HepG2 (cell line): ENCODE measurements around the gene PET117. TPM values are rescaled to one million over a fixed set of nuclear protein-coding genes. Genes with fewer than 3 reads are reported as not detected.
A peak's percentile ranks its signal among the peaks of the same experiment; 100 is the strongest.

Experiments
- ATAC-seq: fragments of 200-7000 bp; cut with Tn5 transposase; 3 replicates; pipeline ENCODE4 v1.9.1; 2020; ENCODE audit warnings: mild to moderate bottlenecking, moderate library complexity
- BruUV-seq: library from RNA; stranded (reverse); fragments of 400-500 nt; replicated peaks from 2 replicates; lab custom pipeline; 2021; lab: Mats Ljungman, UMichigan
- CTCF ChIA-PET: fragments of 300-600 bp; formaldehyde crosslinking; extraction: SDS; loops from one replicate; lab custom pipeline; 2021; ENCODE audit warnings: low total read pairs, inconsistent platforms, low intra/inter-chr PET ratio; lab: Yijun Ruan, JAX
- POLR2A ChIA-PET: fragments of 350-600 bp; sonication (Branson Sonifier 250); formaldehyde crosslinking; loops from one replicate; lab custom pipeline; 2020; ENCODE audit warnings: antibody characterized with exemption, inconsistent platforms; lab: Yijun Ruan, JAX
- DNase-seq: peaks from one replicate; pipeline ENCODE4 v3.0.0-alpha.2; 2015; ENCODE audit warnings: low spot score
- FAIRE-seq: peaks from 3 replicates; lab custom pipeline; 2011; peaks lifted over from hg19 to GRCh38; lab: Jason Lieb, UNC
- H2AFZ ChIP-seq: one replicate; pipeline ENCODE4 v1.6.1; 2011; ENCODE audit warnings: low read length, inconsistent platforms
- H3K27ac ChIP-seq: fragments of 300-600 bp; 3 replicates; pipeline ENCODE4 v1.8.0; 2011; ENCODE audit warnings: mixed run types, mild to moderate bottlenecking, mixed read lengths, low read length, inconsistent platforms; ENCODE audit not compliant: insufficient read depth; ENCODE audit errors: extremely low read length
- H3K27me3 ChIP-seq, 2 experiments: fragments of 200-600 bp in 1 of 2; 2 replicates in 1 of 2; 3 replicates in 1 of 2; pipeline versions ENCODE4 v1.6.0 to v1.8.0; 2011; ENCODE audit warnings: low read length in 2 of 2, mild to moderate bottlenecking in 2 of 2, moderate library complexity in 2 of 2, inconsistent platforms in 1 of 2; ENCODE audit not compliant: insufficient read depth in 2 of 2, control insufficient read depth in 1 of 2
- H3K36me3 ChIP-seq, 2 experiments: fragments of 200-600 bp in 1 of 2; replicated peaks in 1 of 2; 2 replicates in 1 of 2; 3 replicates in 1 of 2; pipeline versions ENCODE4 v1.5.1 to v1.8.0; 2011; ENCODE audit warnings: low read length in 2 of 2, inconsistent platforms in 1 of 2; ENCODE audit not compliant: insufficient read depth in 2 of 2, control insufficient read depth in 1 of 2
- H3K4me1 ChIP-seq: 2 replicates; pipeline ENCODE4 v1.5.1; 2012; ENCODE audit warnings: low read length, inconsistent platforms; ENCODE audit not compliant: insufficient read depth
- H3K4me2 ChIP-seq: 2 replicates; pipeline ENCODE4 v1.6.0; 2011; ENCODE audit warnings: low read depth, low read length, inconsistent platforms
- H3K4me3 ChIP-seq, 3 experiments: fragments of 200-600 bp in 1 of 3; sonication (generic), shearing (Covaris generic) in 1 of 3; replicated peaks in 1 of 3; 2 replicates each; pipeline ENCODE4 v1.5.1; 2011 to 2016; ENCODE audit warnings: low read length in 3 of 3, inconsistent platforms in 2 of 3, low read depth in 2 of 3, mild to moderate bottlenecking in 2 of 3, control low read depth in 1 of 3, mixed read lengths in 1 of 3; ENCODE audit not compliant: insufficient read depth in 1 of 3
- H3K79me2 ChIP-seq: one replicate; pipeline ENCODE4 v1.6.1; 2011; ENCODE audit warnings: low read length, inconsistent platforms; ENCODE audit not compliant: insufficient read depth
- H3K9ac ChIP-seq: 2 replicates; pipeline ENCODE4 v1.6.0; 2011; ENCODE audit warnings: mild to moderate bottlenecking, low read depth, low read length, inconsistent platforms; ENCODE audit not compliant: insufficient read depth
- H3K9me3 ChIP-seq: 2 replicates; pipeline ENCODE4 v1.5.1; 2012; ENCODE audit warnings: mild to moderate bottlenecking, low read length
- H4K20me1 ChIP-seq: 2 replicates; pipeline ENCODE4 v1.6.0; 2011; ENCODE audit warnings: inconsistent platforms, mild to moderate bottlenecking, low read length, moderate library complexity; ENCODE audit not compliant: insufficient read depth
- BORCS8-MEF2B ChIP-seq: sonication (generic); formaldehyde crosslinking; IDR thresholded peaks from 2 replicates; pipeline ENCODE4 v1.8.0; 2022; ENCODE audit warnings: mild to moderate bottlenecking, missing genetic modification reagents
- JUNB ChIP-seq: sonication (generic); formaldehyde crosslinking; IDR thresholded peaks from 2 replicates; pipeline ENCODE4 v1.8.0; 2022; ENCODE audit warnings: missing genetic modification reagents, mild to moderate bottlenecking, borderline replicate concordance
- KDM5B ChIP-seq: sonication (generic); formaldehyde crosslinking; IDR thresholded peaks from 2 replicates; pipeline ENCODE4 v1.4.0; 2020; ENCODE audit warnings: missing genetic modification reagents, mild to moderate bottlenecking, borderline replicate concordance
- NFRKB ChIP-seq: fragments of 450-650 bp; IDR thresholded peaks from 2 replicates; pipeline ENCODE4 v1.6.1; 2017
- TBX2 ChIP-seq: sonication (generic); formaldehyde crosslinking; IDR thresholded peaks from 2 replicates; pipeline ENCODE4 v1.5.0; 2020; ENCODE audit warnings: missing genetic modification reagents, mild to moderate bottlenecking, borderline replicate concordance
- ZBTB20 ChIP-seq: sonication (generic); formaldehyde crosslinking; IDR thresholded peaks from 2 replicates; pipeline ENCODE4 v1.8.1; 2023; ENCODE audit warnings: missing genetic modification reagents, low read depth, mild to moderate bottlenecking, borderline replicate concordance
- ZFX ChIP-seq: sonication (generic); formaldehyde crosslinking; IDR thresholded peaks from 2 replicates; pipeline ENCODE4 v1.4.0; 2020; ENCODE audit warnings: mild to moderate bottlenecking, low read depth, missing genetic modification reagents, moderate library complexity
- ZNF260 ChIP-seq: sonication (generic); formaldehyde crosslinking; IDR thresholded peaks from 2 replicates; pipeline ENCODE4 v1.4.0; 2020; ENCODE audit warnings: missing genetic modification reagents, low read depth, mild to moderate bottlenecking, borderline replicate concordance
- WGBS: methylation state at CpG from one replicate; pipeline ENCODE4 v1.1.6; 2017; ENCODE audit warnings: low lambda C conversion rate; 5-methylcytosine and 5-hydroxymethylcytosine counted together
- in situ Hi-C: cut with HindIII; loops from 2 replicates; pipeline ENCODE4 v1.10.0; 2017; ENCODE audit warnings: low pct_unique_long_range_greater_than_20kb; ENCODE audit not compliant: extremely low pct_ligation_motif_present
- intact Hi-C: fragments of 100-400 bp; cut with micrococcal nuclease; formaldehyde crosslinking; loops from one replicate; pipeline ENCODE4 v1.10.0; 2022; ENCODE audit not compliant: unreplicated experiment
- polyA plus RNA-seq, 8 experiments: library from polyadenylated mRNA; depleted of rRNA in 3 of 8; stranded (reverse) in 7 of 8; unstranded in 1 of 8; fragments of >200 nt; fragmentation: Illumina TruSeq in 4 of 8; extraction: Trizol in 4 of 8; gene quantifications; 2 replicates each; pipeline versions ENCODE4 v1.2.1 to v1.2.3, GENCODE V29; 2011 to 2016; ENCODE audit warnings: low read depth in 4 of 8, missing spikeins in 1 of 8, mixed read lengths in 1 of 8; ENCODE audit not compliant: insufficient read depth in 1 of 8
- total RNA-seq, 5 experiments: library from RNA; depleted of rRNA; stranded (reverse); fragments of >200 nt; fragmentation: Illumina TruSeq; extraction: Trizol; gene quantifications; 2 replicates each; pipeline ENCODE4 v1.2.3, GENCODE V29; 2016; ENCODE audit warnings: low read depth in 1 of 5
- TF ChIP-seq, protein P1 (sequence below): sonication (generic); formaldehyde crosslinking; IDR thresholded peaks from 2 replicates; pipeline ENCODE4 v1.9.0; 2021; ENCODE audit warnings: missing genetic modification reagents, mild to moderate bottlenecking, borderline replicate concordance
- TF ChIP-seq, protein P2 (sequence below): sonication (generic); formaldehyde crosslinking; IDR thresholded peaks from 2 replicates; pipeline ENCODE4 v1.8.0; 2022; ENCODE audit warnings: low read depth, missing genetic modification reagents
- TF ChIP-seq, protein P3 (sequence below): sonication (generic); formaldehyde crosslinking; IDR thresholded peaks from 2 replicates; pipeline ENCODE4 v1.4.0; 2020; ENCODE audit warnings: low read depth, mild to moderate bottlenecking, missing genetic modification reagents
- TF ChIP-seq, protein P4 (sequence below): sonication (generic); formaldehyde crosslinking; conservative IDR thresholded peaks from 2 replicates; pipeline ENCODE4 v1.8.0; 2022; ENCODE audit warnings: missing genetic modification reagents
- TF ChIP-seq, protein P5 (sequence below): sonication (generic); formaldehyde crosslinking; IDR thresholded peaks from 2 replicates; pipeline ENCODE4 v1.4.0; 2020; ENCODE audit warnings: missing genetic modification reagents

The PET117 gene
- total and polyA plus RNA-seq, 2 of the 13 experiments (the other 11 are each of a cell fraction or from before 2014, with no cell fraction given) = 22.2 to 48.2 TPM

DNA sequence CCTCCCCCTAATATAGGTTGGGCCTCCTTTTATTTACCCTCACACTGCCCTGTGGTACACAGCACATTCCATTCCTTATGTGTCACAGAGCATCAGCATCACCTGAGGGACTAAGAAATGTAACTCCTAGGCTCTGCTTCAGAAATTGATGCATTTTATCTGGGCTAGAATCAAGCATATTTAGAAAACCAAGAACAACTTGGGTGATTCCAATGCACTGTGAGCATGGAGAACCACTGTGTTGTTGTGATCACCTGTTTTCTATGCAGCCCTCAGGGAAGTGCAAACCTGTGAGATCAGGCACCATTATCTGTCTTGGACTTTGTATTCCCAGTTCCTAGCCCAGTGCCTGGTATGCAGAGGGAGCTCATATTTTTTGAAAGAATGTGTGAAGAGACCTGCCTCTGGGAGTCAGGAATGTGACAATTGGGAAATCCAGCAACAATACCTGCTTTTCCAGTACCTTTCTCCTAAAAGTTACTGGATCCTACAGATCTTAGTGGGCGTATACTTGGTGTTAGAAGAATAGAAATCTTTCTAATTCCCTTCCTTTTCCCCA, 7.0 kb downstream of the PET117 start:
- ChIA-PET CTCF (no interaction called here), POLR2A (interaction anchor here (0.6 to 1.7 kb wide), 4 partner anchors 32 to 363 kb away, joined by 3 to 8 read pairs (median 3); partner anchors contain the start of genes SEC23B and ZNF133)
- in situ Hi-C loops = no loop called here
- no peak overlapping the region; a peak in 1 of 6 replicates for H3K4me3 ChIP-seq
- BruUV-seq = no TSS peak
- H3K4me1 ChIP-seq = peaks cover 46% of the 10 kb centered on the region
- FAIRE-seq = peak; percentile 97
- no peaks in the 10 kb centered on the region for H3K27me3 ChIP-seq
- no peaks in the 10 kb centered on the region for H3K9me3 ChIP-seq
- peak; percentile 95 for DNase-seq
- H3K79me2 ChIP-seq = peaks cover 16% of the 10 kb centered on the region
- H3K9ac ChIP-seq = no peak overlapping the region
- peaks cover 3 to 8% of the 10 kb centered on the region in 2 experiments; a peak in 4 of 5 replicates for H3K36me3 ChIP-seq
- intact Hi-C loops = loop anchor here (5.0 kb wide), 1 partner anchor 133 kb away; no protein-coding TSS in a partner anchor
- ATAC-seq = peak; percentile 96
- no peak overlapping the region for H2AFZ ChIP-seq
- peak overlapping the region; percentile 21 for H3K4me2 ChIP-seq
- 33% methylated on average over 1 of the region's 1 CpG for WGBS
- peak overlapping the region; percentile 49 for H3K27ac ChIP-seq
- H4K20me1 ChIP-seq = peaks cover 4% of the 10 kb centered on the region; the same call in 1 of the 2 replicates
- TF ChIP-seq, protein P1, sequence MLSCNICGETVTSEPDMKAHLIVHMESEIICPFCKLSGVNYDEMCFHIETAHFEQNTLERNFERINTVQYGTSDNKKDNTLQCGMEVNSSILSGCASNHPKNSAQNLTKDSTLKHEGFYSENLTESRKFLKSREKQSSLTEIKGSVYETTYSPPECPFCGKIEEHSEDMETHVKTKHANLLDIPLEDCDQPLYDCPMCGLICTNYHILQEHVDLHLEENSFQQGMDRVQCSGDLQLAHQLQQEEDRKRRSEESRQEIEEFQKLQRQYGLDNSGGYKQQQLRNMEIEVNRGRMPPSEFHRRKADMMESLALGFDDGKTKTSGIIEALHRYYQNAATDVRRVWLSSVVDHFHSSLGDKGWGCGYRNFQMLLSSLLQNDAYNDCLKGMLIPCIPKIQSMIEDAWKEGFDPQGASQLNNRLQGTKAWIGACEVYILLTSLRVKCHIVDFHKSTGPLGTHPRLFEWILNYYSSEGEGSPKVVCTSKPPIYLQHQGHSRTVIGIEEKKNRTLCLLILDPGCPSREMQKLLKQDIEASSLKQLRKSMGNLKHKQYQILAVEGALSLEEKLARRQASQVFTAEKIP = no peak
- TF ChIP-seq ZBTB20 (no peak), NFRKB (no peak), JUNB (CRISPR knock-in tag) (0 out of 2 replicates have a peak, but pooled peaks have one; percentile 74), TBX2 (CRISPR knock-in tag) (peak; percentile 93), KDM5B (CRISPR knock-in tag) (no peak), ZNF260 (CRISPR knock-in tag) (no peak), ZFX (CRISPR knock-in tag) (no peak), BORCS8-MEF2B (CRISPR knock-in tag) (no peak; the same call in 1 of the 2 replicates)
- TF ChIP-seq, protein P2, sequence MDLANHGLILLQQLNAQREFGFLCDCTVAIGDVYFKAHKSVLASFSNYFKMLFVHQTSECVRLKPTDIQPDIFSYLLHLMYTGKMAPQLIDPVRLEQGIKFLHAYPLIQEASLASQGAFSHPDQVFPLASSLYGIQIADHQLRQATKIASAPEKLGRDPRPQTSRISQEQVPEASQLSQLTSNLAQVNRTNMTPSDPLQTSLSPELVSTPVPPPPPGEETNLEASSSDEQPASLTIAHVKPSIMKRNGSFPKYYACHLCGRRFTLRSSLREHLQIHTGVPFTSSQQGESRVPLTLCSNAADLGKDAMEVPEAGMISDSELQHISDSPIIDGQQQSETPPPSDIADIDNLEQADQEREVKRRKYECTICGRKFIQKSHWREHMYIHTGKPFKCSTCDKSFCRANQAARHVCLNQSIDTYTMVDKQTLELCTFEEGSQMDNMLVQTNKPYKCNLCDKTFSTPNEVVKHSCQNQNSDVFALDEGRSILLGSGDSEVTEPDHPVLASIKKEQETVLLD (CRISPR knock-in tag) = no peak
- TF ChIP-seq, protein P3, sequence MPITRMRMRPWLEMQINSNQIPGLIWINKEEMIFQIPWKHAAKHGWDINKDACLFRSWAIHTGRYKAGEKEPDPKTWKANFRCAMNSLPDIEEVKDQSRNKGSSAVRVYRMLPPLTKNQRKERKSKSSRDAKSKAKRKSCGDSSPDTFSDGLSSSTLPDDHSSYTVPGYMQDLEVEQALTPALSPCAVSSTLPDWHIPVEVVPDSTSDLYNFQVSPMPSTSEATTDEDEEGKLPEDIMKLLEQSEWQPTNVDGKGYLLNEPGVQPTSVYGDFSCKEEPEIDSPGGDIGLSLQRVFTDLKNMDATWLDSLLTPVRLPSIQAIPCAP (CRISPR knock-in tag) = no peak
- TF ChIP-seq, protein P4, sequence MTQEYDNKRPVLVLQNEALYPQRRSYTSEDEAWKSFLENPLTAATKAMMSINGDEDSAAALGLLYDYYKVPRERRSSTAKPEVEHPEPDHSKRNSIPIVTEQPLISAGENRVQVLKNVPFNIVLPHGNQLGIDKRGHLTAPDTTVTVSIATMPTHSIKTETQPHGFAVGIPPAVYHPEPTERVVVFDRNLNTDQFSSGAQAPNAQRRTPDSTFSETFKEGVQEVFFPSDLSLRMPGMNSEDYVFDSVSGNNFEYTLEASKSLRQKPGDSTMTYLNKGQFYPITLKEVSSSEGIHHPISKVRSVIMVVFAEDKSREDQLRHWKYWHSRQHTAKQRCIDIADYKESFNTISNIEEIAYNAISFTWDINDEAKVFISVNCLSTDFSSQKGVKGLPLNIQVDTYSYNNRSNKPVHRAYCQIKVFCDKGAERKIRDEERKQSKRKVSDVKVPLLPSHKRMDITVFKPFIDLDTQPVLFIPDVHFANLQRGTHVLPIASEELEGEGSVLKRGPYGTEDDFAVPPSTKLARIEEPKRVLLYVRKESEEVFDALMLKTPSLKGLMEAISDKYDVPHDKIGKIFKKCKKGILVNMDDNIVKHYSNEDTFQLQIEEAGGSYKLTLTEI = no peak
- TF ChIP-seq, protein P5, sequence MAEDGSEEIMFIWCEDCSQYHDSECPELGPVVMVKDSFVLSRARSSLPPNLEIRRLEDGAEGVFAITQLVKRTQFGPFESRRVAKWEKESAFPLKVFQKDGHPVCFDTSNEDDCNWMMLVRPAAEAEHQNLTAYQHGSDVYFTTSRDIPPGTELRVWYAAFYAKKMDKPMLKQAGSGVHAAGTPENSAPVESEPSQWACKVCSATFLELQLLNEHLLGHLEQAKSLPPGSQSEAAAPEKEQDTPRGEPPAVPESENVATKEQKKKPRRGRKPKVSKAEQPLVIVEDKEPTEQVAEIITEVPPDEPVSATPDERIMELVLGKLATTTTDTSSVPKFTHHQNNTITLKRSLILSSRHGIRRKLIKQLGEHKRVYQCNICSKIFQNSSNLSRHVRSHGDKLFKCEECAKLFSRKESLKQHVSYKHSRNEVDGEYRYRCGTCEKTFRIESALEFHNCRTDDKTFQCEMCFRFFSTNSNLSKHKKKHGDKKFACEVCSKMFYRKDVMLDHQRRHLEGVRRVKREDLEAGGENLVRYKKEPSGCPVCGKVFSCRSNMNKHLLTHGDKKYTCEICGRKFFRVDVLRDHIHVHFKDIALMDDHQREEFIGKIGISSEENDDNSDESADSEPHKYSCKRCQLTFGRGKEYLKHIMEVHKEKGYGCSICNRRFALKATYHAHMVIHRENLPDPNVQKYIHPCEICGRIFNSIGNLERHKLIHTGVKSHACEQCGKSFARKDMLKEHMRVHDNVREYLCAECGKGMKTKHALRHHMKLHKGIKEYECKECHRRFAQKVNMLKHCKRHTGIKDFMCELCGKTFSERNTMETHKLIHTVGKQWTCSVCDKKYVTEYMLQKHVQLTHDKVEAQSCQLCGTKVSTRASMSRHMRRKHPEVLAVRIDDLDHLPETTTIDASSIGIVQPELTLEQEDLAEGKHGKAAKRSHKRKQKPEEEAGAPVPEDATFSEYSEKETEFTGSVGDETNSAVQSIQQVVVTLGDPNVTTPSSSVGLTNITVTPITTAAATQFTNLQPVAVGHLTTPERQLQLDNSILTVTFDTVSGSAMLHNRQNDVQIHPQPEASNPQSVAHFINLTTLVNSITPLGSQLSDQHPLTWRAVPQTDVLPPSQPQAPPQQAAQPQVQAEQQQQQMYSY (CRISPR knock-in tag) = no peak
